SK-N-SH (cell line): ENCODE measurements around the gene FMR1NB. TPM values are rescaled to one million over a fixed set of nuclear protein-coding genes. Genes with fewer than 3 reads are reported as not detected.

ENCODE experiments used
- CTCF ChIA-PET: fragments of 300-600, 350-600 bp; formaldehyde crosslinking; extraction: SDS; loops from one replicate; lab custom pipeline; 2021; lab: Yijun Ruan, JAX
- POLR2A ChIA-PET: fragments of 350-600 bp; sonication (Branson Sonifier 250); formaldehyde crosslinking; extraction: SDS; loops from one replicate; lab custom pipeline; 2020; ENCODE audit warnings: antibody characterized with exemption, inconsistent platforms; lab: Yijun Ruan, JAX
- DNase-seq: peaks from one replicate; pipeline ENCODE4 v3.0.0; 2012
- H2AFZ ChIP-seq: fragments of 200-600 bp; sonication (generic); 2 replicates; pipeline ENCODE4 v1.8.1; 2016; ENCODE audit warnings: antibody characterized with exemption, mild to moderate bottlenecking, low read depth
- H3F3A ChIP-seq: fragments of 200-600 bp; sonication (generic); replicated peaks from 2 replicates; pipeline ENCODE3; 2016; ENCODE audit warnings: antibody characterized with exemption, mild to moderate bottlenecking; ENCODE audit not compliant: insufficient read depth
- H3K27ac ChIP-seq, 2 experiments: fragments of 200-500 bp in 1 of 2; fragments of 200-600 bp in 1 of 2; sonication (Bioruptor generic) in 1 of 2; sonication (generic), shearing (Covaris generic) in 1 of 2; 2 replicates each; pipeline versions ENCODE4 v1.5.1 to v1.6.1; 2014 to 2016; ENCODE audit warnings: low read depth in 2 of 2, inconsistent platforms in 1 of 2, low read length in 1 of 2, mild to moderate bottlenecking in 1 of 2, mixed read lengths in 1 of 2
- H3K27me3 ChIP-seq: fragments of 200-600 bp; sonication (generic), shearing (Covaris generic); 2 replicates; pipeline ENCODE4 v1.6.1; 2016; ENCODE audit warnings: mixed run types; ENCODE audit not compliant: insufficient read depth
- H3K36me3 ChIP-seq, 2 experiments: fragments of 200-500 bp in 1 of 2; fragments of 200-600 bp in 1 of 2; sonication (Bioruptor generic) in 1 of 2; sonication (generic) in 1 of 2; replicated peaks in 1 of 2; 2 replicates each; pipeline versions ENCODE3 to v1.5.1; 2014 to 2016; ENCODE audit warnings: low read length in 1 of 2, mild to moderate bottlenecking in 1 of 2; ENCODE audit not compliant: insufficient read depth in 2 of 2, control insufficient read depth in 1 of 2
- H3K4me1 ChIP-seq, 2 experiments: fragments of 200-500 bp in 1 of 2; fragments of 200-600 bp in 1 of 2; sonication (Bioruptor generic) in 1 of 2; sonication (generic), shearing (Covaris generic) in 1 of 2; 2 replicates each; pipeline versions ENCODE4 v1.5.1 to v1.6.1; 2014 to 2016; ENCODE audit warnings: low read depth in 1 of 2, low read length in 1 of 2, mixed run types in 1 of 2; ENCODE audit not compliant: insufficient read depth in 2 of 2, control insufficient read depth in 1 of 2
- H3K4me2 ChIP-seq: fragments of 200-600 bp; sonication (generic), shearing (Covaris generic); 2 replicates; pipeline ENCODE4 v1.6.1; 2017; ENCODE audit warnings: mixed run types
- H3K4me3 ChIP-seq, 2 experiments: fragments of 200-500 bp in 1 of 2; fragments of 200-600 bp in 1 of 2; sonication (Bioruptor generic) in 1 of 2; sonication (generic), shearing (Covaris generic) in 1 of 2; 2 replicates each; pipeline versions ENCODE4 v1.5.1 to v1.8.1; 2014 to 2016; ENCODE audit warnings: low read depth in 2 of 2, inconsistent platforms in 1 of 2, low read length in 1 of 2, mild to moderate bottlenecking in 1 of 2, mixed read lengths in 1 of 2, moderate library complexity in 1 of 2
- H3K79me2 ChIP-seq: fragments of 200-600 bp; sonication (generic); 2 replicates; pipeline ENCODE4 v1.8.1; 2017; ENCODE audit warnings: mild to moderate bottlenecking; ENCODE audit not compliant: insufficient read depth
- H3K9ac ChIP-seq: fragments of 200-600 bp; sonication (generic); 2 replicates; pipeline ENCODE4 v1.6.1; 2017; ENCODE audit warnings: mixed run types
- H3K9me2 ChIP-seq: fragments of 200-600 bp; sonication (generic); 2 replicates; pipeline ENCODE4 v1.6.1; 2017; ENCODE audit warnings: mixed run types
- H3K9me3 ChIP-seq: fragments of 200-600 bp; sonication (generic); 2 replicates; pipeline ENCODE4 v1.6.1; 2017; ENCODE audit warnings: mixed run types, mild to moderate bottlenecking, moderate library complexity
- H4K20me1 ChIP-seq: fragments of 200-600 bp; sonication (generic); 2 replicates; pipeline ENCODE4 v1.6.1; 2017; ENCODE audit warnings: mild to moderate bottlenecking, mixed run types; ENCODE audit not compliant: insufficient read depth
- ELF1 ChIP-seq: IDR thresholded peaks from 2 replicates; pipeline ENCODE4 v1.4.0; 2012
- FOSL2 ChIP-seq: IDR thresholded peaks from 2 replicates; pipeline ENCODE4 v1.4.0; 2012; ENCODE audit warnings: low read depth, mild to moderate bottlenecking, moderate library complexity, borderline replicate concordance
- FOXJ3 ChIP-seq: sonication (generic); formaldehyde crosslinking; IDR thresholded peaks from 2 replicates; pipeline ENCODE4 v1.5.1; 2020; ENCODE audit warnings: mild to moderate bottlenecking, missing genetic modification reagents
- JUND ChIP-seq: IDR thresholded peaks from 2 replicates; pipeline ENCODE4 v1.4.0; 2012
- MXI1 ChIP-seq: IDR thresholded peaks from 2 replicates; pipeline ENCODE4 v1.6.1; 2012; ENCODE audit warnings: mild to moderate bottlenecking, low read depth, low read length, improper control_type of control experiment
- NRF1 ChIP-seq: IDR thresholded peaks from 2 replicates; pipeline ENCODE4 v1.6.1; 2012; ENCODE audit warnings: low read depth, mild to moderate bottlenecking, low read length
- POLR2AphosphoS5 ChIP-seq: IDR thresholded peaks from 2 replicates; pipeline ENCODE4 v1.6.1; 2012; ENCODE audit warnings: low read depth, low read length
- RAD21 ChIP-seq: IDR thresholded peaks from 2 replicates; pipeline ENCODE4 v1.6.1; 2012; ENCODE audit warnings: mild to moderate bottlenecking, low read length
- RCOR1 ChIP-seq: fragments of 150-350 bp; IDR thresholded peaks from 2 replicates; pipeline ENCODE4 v1.6.1; 2017; ENCODE audit warnings: antibody characterized with exemption, low read length
- RFX5 ChIP-seq: IDR thresholded peaks from 2 replicates; pipeline ENCODE4 v1.6.1; 2012; ENCODE audit warnings: mild to moderate bottlenecking, improper control_type of control experiment, low read length
- RXRA ChIP-seq: IDR thresholded peaks from 2 replicates; pipeline ENCODE4 v1.4.0; 2012; ENCODE audit warnings: low read depth, mild to moderate bottlenecking, borderline replicate concordance
- SIN3A ChIP-seq: IDR thresholded peaks from 2 replicates; pipeline ENCODE4 v1.6.1; 2012; ENCODE audit warnings: low read depth, mild to moderate bottlenecking, low read length, moderate library complexity, borderline replicate concordance
- TAF1 ChIP-seq: IDR thresholded peaks from 2 replicates; pipeline ENCODE4 v1.6.1; 2012; ENCODE audit warnings: low read depth, mild to moderate bottlenecking, low read length, moderate library complexity, borderline replicate concordance
- TEAD4 ChIP-seq: IDR thresholded peaks from 2 replicates; pipeline ENCODE4 v1.4.0; 2012; ENCODE audit warnings: mild to moderate bottlenecking, borderline replicate concordance; ENCODE audit not compliant: insufficient read depth
- WGBS: methylation state at CpG from one replicate; pipeline ENCODE4 v1.1.6; 2017; ENCODE audit warnings: low lambda C conversion rate; 5-methylcytosine and 5-hydroxymethylcytosine counted together
- polyA plus RNA-seq, 3 experiments: library from polyadenylated mRNA; depleted of rRNA; stranded (reverse); fragments of >200 nt; gene quantifications; 2 replicates each; pipeline ENCODE4 v1.2.3, GENCODE V29; 2012
- TF ChIP-seq, protein P1 (sequence below): IDR thresholded peaks from 2 replicates; pipeline ENCODE4 v1.4.0; 2012; ENCODE audit warnings: low read depth, borderline replicate concordance
- TF ChIP-seq, protein P2 (sequence below): IDR thresholded peaks from 2 replicates; pipeline ENCODE4 v1.4.0; 2012; ENCODE audit warnings: low read depth, borderline replicate concordance
- TF ChIP-seq, protein P3 (sequence below): IDR thresholded peaks from 2 replicates; pipeline ENCODE4 v1.4.0; 2012; ENCODE audit warnings: low read depth
- TF ChIP-seq, protein P4 (sequence below): IDR thresholded peaks from 2 replicates; pipeline ENCODE4 v1.6.1; 2012; ENCODE audit warnings: mild to moderate bottlenecking, low read depth, low read length, moderate library complexity

FMR1NB gene
- polyA plus RNA-seq, 1 of the 3 experiments (the other 2 are of a cell fraction): not detected

- TF ChIP-seq, protein P1, sequence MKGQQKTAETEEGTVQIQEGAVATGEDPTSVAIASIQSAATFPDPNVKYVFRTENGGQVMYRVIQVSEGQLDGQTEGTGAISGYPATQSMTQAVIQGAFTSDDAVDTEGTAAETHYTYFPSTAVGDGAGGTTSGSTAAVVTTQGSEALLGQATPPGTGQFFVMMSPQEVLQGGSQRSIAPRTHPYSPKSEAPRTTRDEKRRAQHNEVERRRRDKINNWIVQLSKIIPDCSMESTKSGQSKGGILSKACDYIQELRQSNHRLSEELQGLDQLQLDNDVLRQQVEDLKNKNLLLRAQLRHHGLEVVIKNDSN: no peak
- TF ChIP-seq POLR2AphosphoS5 (no peak), TAF1 (no peak), FOXJ3 (CRISPR knock-in tag) (no peak), NRF1 (no peak)
- TF ChIP-seq, protein P2, sequence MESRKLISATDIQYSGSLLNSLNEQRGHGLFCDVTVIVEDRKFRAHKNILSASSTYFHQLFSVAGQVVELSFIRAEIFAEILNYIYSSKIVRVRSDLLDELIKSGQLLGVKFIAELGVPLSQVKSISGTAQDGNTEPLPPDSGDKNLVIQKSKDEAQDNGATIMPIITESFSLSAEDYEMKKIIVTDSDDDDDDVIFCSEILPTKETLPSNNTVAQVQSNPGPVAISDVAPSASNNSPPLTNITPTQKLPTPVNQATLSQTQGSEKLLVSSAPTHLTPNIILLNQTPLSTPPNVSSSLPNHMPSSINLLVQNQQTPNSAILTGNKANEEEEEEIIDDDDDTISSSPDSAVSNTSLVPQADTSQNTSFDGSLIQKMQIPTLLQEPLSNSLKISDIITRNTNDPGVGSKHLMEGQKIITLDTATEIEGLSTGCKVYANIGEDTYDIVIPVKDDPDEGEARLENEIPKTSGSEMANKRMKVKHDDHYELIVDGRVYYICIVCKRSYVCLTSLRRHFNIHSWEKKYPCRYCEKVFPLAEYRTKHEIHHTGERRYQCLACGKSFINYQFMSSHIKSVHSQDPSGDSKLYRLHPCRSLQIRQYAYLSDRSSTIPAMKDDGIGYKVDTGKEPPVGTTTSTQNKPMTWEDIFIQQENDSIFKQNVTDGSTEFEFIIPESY: no peak
- TF ChIP-seq, protein P3, sequence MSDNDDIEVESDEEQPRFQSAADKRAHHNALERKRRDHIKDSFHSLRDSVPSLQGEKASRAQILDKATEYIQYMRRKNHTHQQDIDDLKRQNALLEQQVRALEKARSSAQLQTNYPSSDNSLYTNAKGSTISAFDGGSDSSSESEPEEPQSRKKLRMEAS: no peak
- TF ChIP-seq, protein P4, sequence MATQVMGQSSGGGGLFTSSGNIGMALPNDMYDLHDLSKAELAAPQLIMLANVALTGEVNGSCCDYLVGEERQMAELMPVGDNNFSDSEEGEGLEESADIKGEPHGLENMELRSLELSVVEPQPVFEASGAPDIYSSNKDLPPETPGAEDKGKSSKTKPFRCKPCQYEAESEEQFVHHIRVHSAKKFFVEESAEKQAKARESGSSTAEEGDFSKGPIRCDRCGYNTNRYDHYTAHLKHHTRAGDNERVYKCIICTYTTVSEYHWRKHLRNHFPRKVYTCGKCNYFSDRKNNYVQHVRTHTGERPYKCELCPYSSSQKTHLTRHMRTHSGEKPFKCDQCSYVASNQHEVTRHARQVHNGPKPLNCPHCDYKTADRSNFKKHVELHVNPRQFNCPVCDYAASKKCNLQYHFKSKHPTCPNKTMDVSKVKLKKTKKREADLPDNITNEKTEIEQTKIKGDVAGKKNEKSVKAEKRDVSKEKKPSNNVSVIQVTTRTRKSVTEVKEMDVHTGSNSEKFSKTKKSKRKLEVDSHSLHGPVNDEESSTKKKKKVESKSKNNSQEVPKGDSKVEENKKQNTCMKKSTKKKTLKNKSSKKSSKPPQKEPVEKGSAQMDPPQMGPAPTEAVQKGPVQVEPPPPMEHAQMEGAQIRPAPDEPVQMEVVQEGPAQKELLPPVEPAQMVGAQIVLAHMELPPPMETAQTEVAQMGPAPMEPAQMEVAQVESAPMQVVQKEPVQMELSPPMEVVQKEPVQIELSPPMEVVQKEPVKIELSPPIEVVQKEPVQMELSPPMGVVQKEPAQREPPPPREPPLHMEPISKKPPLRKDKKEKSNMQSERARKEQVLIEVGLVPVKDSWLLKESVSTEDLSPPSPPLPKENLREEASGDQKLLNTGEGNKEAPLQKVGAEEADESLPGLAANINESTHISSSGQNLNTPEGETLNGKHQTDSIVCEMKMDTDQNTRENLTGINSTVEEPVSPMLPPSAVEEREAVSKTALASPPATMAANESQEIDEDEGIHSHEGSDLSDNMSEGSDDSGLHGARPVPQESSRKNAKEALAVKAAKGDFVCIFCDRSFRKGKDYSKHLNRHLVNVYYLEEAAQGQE: no peak
These were observed 18.7 kb upstream of the FMR1NB start (continued) for GRCh38 chrX:147962476-147962875.

DNA sequence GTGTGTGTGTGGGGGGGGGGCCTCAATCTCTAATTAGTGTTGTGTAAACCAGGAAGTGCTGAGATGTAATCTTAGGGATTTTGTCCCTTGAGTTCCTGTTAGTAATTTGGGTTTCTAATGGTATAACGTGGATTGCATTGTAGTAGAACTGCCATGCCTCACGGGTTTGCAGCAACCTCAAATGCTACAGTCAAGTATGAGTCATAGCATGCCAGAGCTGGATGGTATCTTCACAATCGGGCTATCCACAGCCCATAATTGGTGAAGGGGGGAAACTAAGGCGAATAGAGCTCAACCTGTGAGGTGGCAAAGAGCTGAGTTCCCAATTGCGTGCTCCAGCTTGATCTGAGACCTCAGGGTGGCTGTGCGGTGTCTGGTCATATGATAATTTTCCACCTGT, 2.2 kb upstream of the FMR1NB start:
- no peak overlapping the region for H3K4me3 ChIP-seq
- CTCF ChIA-PET: interaction anchor here (0.6 kb wide), 1 partner anchor 1492 kb away, joined by 4 read pairs; no protein-coding TSS in a partner anchor
- no peak overlapping the region for H3K27ac ChIP-seq
- H3K9me2 ChIP-seq: no peaks in the 10 kb centered on the region
- H4K20me1 ChIP-seq: no peaks in the 10 kb centered on the region
- no peaks in the 10 kb centered on the region for H3K9me3 ChIP-seq
- H3K36me3 ChIP-seq: no peaks in the 10 kb centered on the region
- no peaks in the 10 kb centered on the region for H3K4me1 ChIP-seq
- POLR2A ChIA-PET: interaction anchor here (0.6 kb wide), 1 partner anchor 33 kb away, joined by 5 read pairs; no protein-coding TSS in a partner anchor
- WGBS: 2% methylated on average over 6 of the region's 6 CpGs
- no peaks in the 10 kb centered on the region for H3K79me2 ChIP-seq
- H3K4me2 ChIP-seq: no peak overlapping the region
- no peaks in the 10 kb centered on the region for H3K27me3 ChIP-seq
- DNase-seq: no peak
- no peak overlapping the region for H2AFZ ChIP-seq
- H3K9ac ChIP-seq: no peak overlapping the region
- no peaks in the 10 kb centered on the region for H3F3A ChIP-seq
- TF ChIP-seq ELF1: no peak
- TF ChIP-seq MXI1: no peak
- TF ChIP-seq, protein P3: no peak
- TF ChIP-seq FOSL2: no peak
- no peak for TF ChIP-seq SIN3A
- no peak for TF ChIP-seq TEAD4
- TF ChIP-seq, protein P4: no peak
- TF ChIP-seq, protein P1: no peak
- TF ChIP-seq RXRA: no peak
- no peak for TF ChIP-seq RFX5
- no peak for TF ChIP-seq RAD21
- TF ChIP-seq POLR2AphosphoS5: no peak
- TF ChIP-seq JUND: no peak
- no peak for TF ChIP-seq RCOR1
- no peak for TF ChIP-seq FOXJ3 (CRISPR knock-in tag)
